Motor neuron (in vitro differentiated cells): ENCODE data around the gene PTGIR. TPM values are rescaled to one million over a fixed set of nuclear protein-coding genes. Genes with fewer than 3 reads are reported as not detected.
"Not testable (repeated sequence)": the region's sequence is repeated elsewhere in the genome, so short reads cannot be mapped to it uniquely, and the experiment has no call there.

Experiments used
- ATAC-seq, 8 experiments: fragments of 200-7000 bp; cut with Tn5 transposase; replicated peaks in 6 of 8; 2 replicates each; pipeline ENCODE4 v1.8.0; 2021; ENCODE audit warnings: mild to moderate bottlenecking in 8 of 8, moderate library complexity in 8 of 8
- H3K27ac ChIP-seq, 2 donors: fragments of 250-450 bp; sonication (Bioruptor Pico); 2 replicates each; pipeline ENCODE4 v1.9.0; 2021; ENCODE audit warnings: antibody characterized with exemption in 2 of 2, mild to moderate bottlenecking in 2 of 2, moderate library complexity in 1 of 2
- H3K4me1 ChIP-seq, 2 donors: fragments of 250-450 bp; sonication (Bioruptor Pico); replicated peaks in 1 of 2; 2 replicates each; pipeline ENCODE4 v1.6.1; 2021; ENCODE audit warnings: antibody characterized with exemption in 2 of 2, mild to moderate bottlenecking in 2 of 2, moderate library complexity in 1 of 2
- H3K4me3 ChIP-seq, 5 donors: fragments of 250-450 bp; sonication (Bioruptor Pico); 2 replicates each; pipeline ENCODE4 v1.9.0; 2021; ENCODE audit warnings: antibody characterized with exemption in 5 of 5, mild to moderate bottlenecking in 5 of 5, moderate library complexity in 4 of 5
- WGBS, 10 experiments: fragments of 450-650 bp; shearing (Covaris generic); methylation state at CpG; one replicate each; pipeline ENCODE4 v1.0.0; 2022; 5-methylcytosine and 5-hydroxymethylcytosine counted together
- in situ Hi-C, 9 experiments: fragments of 400-800 bp; cut with MboI; loops; one replicate each; pipeline ENCODE4 v1.15.0; 2021; ENCODE audit warnings: low sequenced_read_pairs in 9 of 9, low pct_unique_long_range_greater_than_20kb in 2 of 9; ENCODE audit not compliant: unreplicated experiment in 9 of 9
- total RNA-seq, 8 experiments: library from RNA; unstranded; fragments of 300-600 nt; gene quantifications; 2 replicates each; pipeline versions ENCODE4 v1.2.3 to v1.2.4, GENCODE V29; 2022

Gene PTGIR
- total RNA-seq, 8 experiments from 2014 or later = 0.27 to 1.7 (median 0.51) TPM; not detected in 1

GRCh38 chr19:46634656-46635218, 9.8 kb upstream of the PTGIR start:
- peak overlapping the region; percentile 3 to 36 (median 24) for H3K4me3 ChIP-seq

GRCh38 chr19:46634045-46634655, 9.3 kb upstream of the PTGIR start:
- in situ Hi-C loops = no loop called here
- no peak overlapping the region for H3K27ac ChIP-seq
- peak overlapping the region; percentile 16 to 38 (median 33) for H3K4me3 ChIP-seq
- peak; percentile 23 to 69 (median 35) for ATAC-seq
- WGBS, 10 experiments = 0 to 3% methylated on average over 2 to 6 of the region's 38 CpGs; no CpG with 5 or more reads in 8 of the 10 experiments
- peaks cover 28 to 50% of the 10 kb centered on the region in 2 donors for H3K4me1 ChIP-seq

More at GRCh38 chr19:46634656-46635218, 9.8 kb upstream of the PTGIR start:
- peak in 1 of 8 experiments; percentile 3 for ATAC-seq
- WGBS, 10 experiments = 80% methylated on average over 1 of the region's 23 CpGs; no CpG with 5 or more reads in 9 of the 10 experiments
- in situ Hi-C loops = no loop called here
- peaks cover 30 to 52% of the 10 kb centered on the region in 2 donors for H3K4me1 ChIP-seq
- H3K27ac ChIP-seq = no peak overlapping the region

GRCh38 chr19:46633130-46633529, 8.2 kb upstream of the PTGIR start:
- WGBS, 10 experiments = 95 to 100% (median 100%) methylated on average over 1 to 3 of the region's 3 CpGs; no CpG with 5 or more reads in 6 of the 10 experiments
- Histone ChIP-seq H3K27ac (no peak overlapping the region), H3K4me3 (no peak overlapping the region), H3K4me1 (peaks cover 28 to 47% of the 10 kb centered on the region in 2 donors)
- no peak for ATAC-seq
- in situ Hi-C loops = no loop called here

- Histone ChIP-seq H3K27ac (peak overlapping the region; percentile 8 to 83), H3K4me3 (no peak overlapping the region), H3K4me1 (peaks cover 28 to 43% of the 10 kb centered on the region in 2 donors)
- 73% methylated on average over 3 of the region's 6 CpGs; no CpG with 5 or more reads in 9 of the 10 experiments for WGBS, 10 experiments
- in situ Hi-C loops = no loop called here
- ATAC-seq = peak in 6 of 8 experiments; percentile 7 to 67 (median 30)
These were observed 6.6 kb upstream of the PTGIR start for GRCh38 chr19:46631481-46631880.

- ATAC-seq = peak in 1 of 8 experiments; percentile 21
- in situ Hi-C loops = no loop called here
- peaks cover 20 to 35% of the 10 kb centered on the region in 2 donors for H3K4me1 ChIP-seq
- H3K27ac ChIP-seq = peak overlapping the region in 1 of 2 donors; percentile 83
- WGBS, 10 experiments = 40 to 97% (median 74%) methylated on average over 1 to 9 of the region's 14 CpGs; no CpG with 5 or more reads in 7 of the 10 experiments
- H3K4me3 ChIP-seq = no peak overlapping the region
These were observed 5.8 kb upstream of the PTGIR start for GRCh38 chr19:46630586-46631205.

- in situ Hi-C loops = no loop called here
- ATAC-seq = no peak
- Histone ChIP-seq H3K4me1 (peaks cover 24 to 37% of the 10 kb centered on the region in 2 donors), H3K27ac (no peak overlapping the region), H3K4me3 (no peak overlapping the region)
- 100% methylated on average over 1 to 4 of the region's 15 CpGs; no CpG with 5 or more reads in 6 of the 10 experiments for WGBS, 10 experiments
These were observed 4.7 kb upstream of the PTGIR start for GRCh38 chr19:46629546-46630025.

- H3K27ac ChIP-seq, ATAC-seq, in situ Hi-C loops, H3K4me3 ChIP-seq: not testable (repeated sequence)
- peaks cover 23 to 41% of the 10 kb centered on the region in 2 donors for H3K4me1 ChIP-seq
- 100% methylated on average over 1 to 5 of the region's 7 CpGs; no CpG with 5 or more reads in 4 of the 10 experiments for WGBS, 10 experiments
These were observed 4.1 kb upstream of the PTGIR start for GRCh38 chr19:46628970-46629369.

DNA sequence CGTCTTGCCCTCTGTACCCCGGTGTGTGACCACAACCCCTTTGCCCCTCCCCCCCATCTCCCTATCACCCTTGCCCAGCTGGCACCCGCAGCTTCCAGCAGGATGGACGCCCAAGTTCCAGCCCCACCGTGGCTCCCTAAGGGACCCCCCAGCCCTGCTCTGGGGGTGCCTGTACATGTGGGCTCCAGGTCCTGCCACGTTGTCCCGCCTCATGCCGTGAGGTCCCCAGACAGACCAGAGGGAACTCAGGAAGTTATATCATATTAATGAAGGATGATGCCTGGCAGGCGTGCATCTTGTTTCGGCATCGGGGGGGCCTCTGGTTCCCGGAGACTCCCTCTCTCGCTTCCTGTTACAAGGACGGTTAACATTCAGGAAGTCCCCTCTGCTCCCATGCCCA, 1.6 kb upstream of the PTGIR start:
- in situ Hi-C loops = no loop called here
- Histone ChIP-seq H3K4me3 (no peak overlapping the region), H3K27ac (no peak overlapping the region), H3K4me1 (peaks cover 21 to 30% of the 10 kb centered on the region in 2 donors)
- no peak for ATAC-seq
- WGBS, 10 experiments = 53 to 100% (median 85%) methylated on average over 1 to 4 of the region's 14 CpGs; no CpG with 5 or more reads in 4 of the 10 experiments

- no peak for ATAC-seq
- no peak overlapping the region for H3K4me3 ChIP-seq
- H3K27ac ChIP-seq = no peak overlapping the region
- 47 to 100% (median 84%) methylated on average over 1 to 9 of the region's 12 CpGs; no CpG with 5 or more reads in 4 of the 10 experiments for WGBS, 10 experiments
- H3K4me1 ChIP-seq = peaks cover 21 to 30% of the 10 kb centered on the region in 2 donors
- in situ Hi-C loops = no loop called here
These were observed 842 bp upstream of the PTGIR start for GRCh38 chr19:46625731-46626130.

GRCh38 chr19:46623915-46624502, 880 bp downstream of the PTGIR start:
- Histone ChIP-seq H3K27ac (no peak overlapping the region), H3K4me3 (no peak overlapping the region), H3K4me1 (peaks cover 23 to 37% of the 10 kb centered on the region in 2 donors)
- no peak for ATAC-seq
- in situ Hi-C loops = loop anchor here in 1 of 9 experiments (25.0 kb wide), 1 partner anchor 213 kb away; no protein-coding TSS in a partner anchor
- WGBS, 10 experiments = 0 to 96% (median 83%) methylated on average over 1 to 11 of the region's 35 CpGs; no CpG with 5 or more reads in 5 of the 10 experiments

GRCh38 chr19:46622118-46622446, 2.8 kb downstream of the PTGIR start:
- H3K27ac ChIP-seq = no peak overlapping the region
- in situ Hi-C loops = loop anchor here in 1 of 9 experiments (25.0 kb wide), 1 partner anchor 215 kb away; no protein-coding TSS in a partner anchor
- no peak overlapping the region for H3K4me3 ChIP-seq
- peaks cover 23 to 41% of the 10 kb centered on the region in 2 donors for H3K4me1 ChIP-seq
- WGBS, 10 experiments = 71% methylated on average over 3 of the region's 7 CpGs; no CpG with 5 or more reads in 9 of the 10 experiments
- no peak for ATAC-seq

DNA sequence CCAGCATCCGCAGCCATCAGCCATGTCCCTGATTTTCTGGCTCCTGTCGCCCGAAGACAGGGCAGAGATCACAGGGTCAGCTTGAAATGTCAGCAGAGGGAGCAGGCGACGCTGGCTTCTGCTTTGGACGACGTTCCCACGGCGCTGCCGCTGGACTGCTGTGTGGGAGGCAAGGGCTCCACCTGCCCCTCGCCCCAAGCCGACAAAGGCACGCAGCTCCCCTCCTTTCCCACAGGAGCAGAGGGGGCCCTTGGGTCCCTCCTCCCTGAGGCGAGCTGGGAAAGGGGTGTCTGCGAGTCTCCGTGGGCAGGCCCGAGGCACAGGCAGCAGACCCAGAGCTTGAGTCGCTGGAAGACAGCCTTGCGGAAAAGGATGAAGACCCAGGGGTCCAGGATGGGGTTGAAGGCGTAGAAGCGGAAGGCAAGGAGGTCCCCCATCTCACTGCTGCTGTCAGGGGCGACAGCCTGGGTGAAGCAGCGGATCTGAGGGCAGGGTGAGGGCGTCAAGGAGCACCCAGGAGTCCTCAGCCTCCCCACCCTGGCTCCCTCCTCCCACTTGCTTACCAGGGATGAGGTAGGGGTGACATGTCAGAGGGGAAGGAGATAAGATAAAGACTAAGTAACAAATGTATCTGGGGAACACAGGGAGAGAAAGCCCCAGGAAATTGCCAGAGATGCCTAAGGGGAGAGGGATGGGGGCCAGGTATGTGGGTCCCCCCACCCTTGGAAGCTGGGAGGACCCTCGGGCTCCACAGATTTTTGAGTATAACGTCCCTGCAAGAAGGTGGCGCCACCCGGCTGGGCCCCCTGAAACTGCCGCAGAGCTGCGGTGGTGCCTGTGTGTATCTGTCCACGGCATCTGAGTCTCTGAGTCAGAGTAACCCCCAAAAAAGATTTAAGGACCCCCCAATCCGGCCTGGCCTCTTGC, 3.4 kb downstream of the PTGIR start:
- Histone ChIP-seq H3K27ac (peak overlapping the region in 1 of 2 donors; percentile 62), H3K4me1 (peaks cover 23 to 45% of the 10 kb centered on the region in 2 donors), H3K4me3 (no peak overlapping the region)
- in situ Hi-C loops = loop anchor here in 1 of 9 experiments (25.0 kb wide), 1 partner anchor 216 kb away; no protein-coding TSS in a partner anchor
- 40 to 100% (median 70%) methylated on average over 1 to 14 of the region's 32 CpGs; no CpG with 5 or more reads in 2 of the 10 experiments for WGBS, 10 experiments
- peak in 1 of 8 experiments; percentile 1 for ATAC-seq
